Lung (tissue), 12 donors: ENCODE data around the gene COLQ. TPM values are rescaled to one million over a fixed set of nuclear protein-coding genes. Genes with fewer than 3 reads are reported as not detected.

Experiments
- ATAC-seq: fragments of 200-7000 bp; cut with Tn5 transposase; one replicate; pipeline ENCODE4 v1.9.1; 2020; ENCODE audit warnings: moderate number of reproducible peaks; ENCODE audit not compliant: insufficient read depth, low FRiP score
- DNase-seq, 3 donors: peaks; one replicate each; pipeline ENCODE4 v3.0.0-alpha.2; 2013 to 2017
- H3K27ac ChIP-seq, 2 donors: one replicate each; pipeline ENCODE4 v1.5.1; 2013; ENCODE audit warnings: mild to moderate bottlenecking in 2 of 2, moderate library complexity in 2 of 2, control low read depth in 1 of 2, inconsistent platforms in 1 of 2, low read depth in 1 of 2, low read length in 1 of 2
- H3K27me3 ChIP-seq, 3 donors: one replicate each; pipeline ENCODE4 v1.5.1; 2013; ENCODE audit warnings: low read length in 2 of 3; ENCODE audit not compliant: control insufficient read depth in 3 of 3, insufficient read depth in 3 of 3
- H3K36me3 ChIP-seq, 4 donors: one replicate each; pipeline ENCODE4 v1.5.1; 2013; ENCODE audit warnings: low read length in 4 of 4, mild to moderate bottlenecking in 1 of 4, moderate library complexity in 1 of 4; ENCODE audit not compliant: control insufficient read depth in 4 of 4, insufficient read depth in 4 of 4
- H3K4me1 ChIP-seq, 5 donors: one replicate each; pipeline ENCODE4 v1.5.1; 2013; ENCODE audit warnings: low read length in 5 of 5, mild to moderate bottlenecking in 2 of 5, moderate library complexity in 1 of 5; ENCODE audit not compliant: control insufficient read depth in 5 of 5, insufficient read depth in 5 of 5
- H3K4me3 ChIP-seq: one replicate; pipeline ENCODE4 v1.5.1; 2013; ENCODE audit warnings: mild to moderate bottlenecking, control low read depth, moderate library complexity
- H3K9ac ChIP-seq, 2 donors: one replicate each; pipeline ENCODE4 v1.5.1; 2013; ENCODE audit warnings: low read length in 2 of 2, control low read depth in 1 of 2; ENCODE audit not compliant: insufficient read depth in 1 of 2
- H3K9me3 ChIP-seq, 4 donors: one replicate each; pipeline ENCODE4 v1.5.1; 2013; ENCODE audit warnings: low read length in 3 of 4, mild to moderate bottlenecking in 1 of 4, moderate library complexity in 1 of 4; ENCODE audit not compliant: control insufficient read depth in 4 of 4, insufficient read depth in 3 of 4
- WGBS, 2 donors: extraction: QIAGEN DNeasy Blood & Tissue Kit; methylation state at CpG; one replicate each; pipeline ENCODE4 v1.1.7; 2013; 5-methylcytosine and 5-hydroxymethylcytosine counted together
- polyA plus RNA-seq, 2 donors: library from polyadenylated mRNA; stranded (reverse); fragments of 200-250 nt; gene quantifications; one replicate each; pipeline ENCODE4 v1.2.1, GENCODE V29; 2013
- total RNA-seq, 2 donors: library from RNA; depleted of rRNA in 1 of 2; stranded (reverse); fragments of >200 nt in 1 of 2; gene quantifications; one replicate each; pipeline ENCODE4 v1.2.1, GENCODE V29; 2014 to 2021
- TF ChIP-seq, protein P1 (sequence below): IDR thresholded peaks from 2 replicates; pipeline ENCODE4 v1.5.1; 2012; ENCODE audit warnings: mild to moderate bottlenecking; ENCODE audit errors: control extremely low read depth, extremely low read depth
- donor health status: control.
- donor health status: control.
- donor health status: Bipolar disorder and iron deficiency.
- donor health status: healthy.
- donor health status: DM: yes; HTN: yes; CAD: no.

Gene COLQ
- total and polyA plus RNA-seq, 4 donors, result 0.90 to 5.1 (median 1.9) TPM

DNA sequence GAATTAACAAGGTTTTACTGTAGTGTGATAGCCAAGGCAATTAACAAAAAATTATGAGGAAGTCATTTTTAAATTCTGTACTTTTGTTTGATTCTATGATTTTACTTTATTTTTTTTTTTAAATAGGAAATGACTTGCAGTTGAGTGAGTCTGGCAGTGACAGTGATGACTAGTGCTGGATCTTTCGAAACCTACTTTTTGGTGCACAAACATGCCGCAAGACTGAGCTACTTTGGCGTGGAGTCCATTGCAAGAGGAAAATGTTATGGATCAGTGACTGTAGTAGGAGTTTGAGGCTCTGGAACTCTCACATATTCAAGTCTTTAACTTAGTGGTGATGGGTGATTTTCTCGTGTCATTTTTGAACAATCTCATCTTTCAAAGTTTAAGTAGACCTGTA lies 82.5 kb downstream of the COLQ start:
- DNase-seq (no peak), ATAC-seq (no peak)
- no peak overlapping the region for H3K9ac ChIP-seq
- no peaks in the 10 kb centered on the region for H3K27me3 ChIP-seq
- TF ChIP-seq, protein P1, sequence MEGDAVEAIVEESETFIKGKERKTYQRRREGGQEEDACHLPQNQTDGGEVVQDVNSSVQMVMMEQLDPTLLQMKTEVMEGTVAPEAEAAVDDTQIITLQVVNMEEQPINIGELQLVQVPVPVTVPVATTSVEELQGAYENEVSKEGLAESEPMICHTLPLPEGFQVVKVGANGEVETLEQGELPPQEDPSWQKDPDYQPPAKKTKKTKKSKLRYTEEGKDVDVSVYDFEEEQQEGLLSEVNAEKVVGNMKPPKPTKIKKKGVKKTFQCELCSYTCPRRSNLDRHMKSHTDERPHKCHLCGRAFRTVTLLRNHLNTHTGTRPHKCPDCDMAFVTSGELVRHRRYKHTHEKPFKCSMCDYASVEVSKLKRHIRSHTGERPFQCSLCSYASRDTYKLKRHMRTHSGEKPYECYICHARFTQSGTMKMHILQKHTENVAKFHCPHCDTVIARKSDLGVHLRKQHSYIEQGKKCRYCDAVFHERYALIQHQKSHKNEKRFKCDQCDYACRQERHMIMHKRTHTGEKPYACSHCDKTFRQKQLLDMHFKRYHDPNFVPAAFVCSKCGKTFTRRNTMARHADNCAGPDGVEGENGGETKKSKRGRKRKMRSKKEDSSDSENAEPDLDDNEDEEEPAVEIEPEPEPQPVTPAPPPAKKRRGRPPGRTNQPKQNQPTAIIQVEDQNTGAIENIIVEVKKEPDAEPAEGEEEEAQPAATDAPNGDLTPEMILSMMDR, result no peak
- H3K27ac ChIP-seq, result no peak overlapping the region
- WGBS, 2 donors, result 57 to 78% methylated on average over 4 of the region's 4 CpGs
- no peak overlapping the region for H3K4me3 ChIP-seq
- H3K4me1 ChIP-seq, result peaks cover 0 to 6% (median 0%) of the 10 kb centered on the region in 5 donors
- no peaks in the 10 kb centered on the region for H3K9me3 ChIP-seq
- peaks cover 39 to 54% (median 46%) of the 10 kb centered on the region in 4 donors for H3K36me3 ChIP-seq

DNA sequence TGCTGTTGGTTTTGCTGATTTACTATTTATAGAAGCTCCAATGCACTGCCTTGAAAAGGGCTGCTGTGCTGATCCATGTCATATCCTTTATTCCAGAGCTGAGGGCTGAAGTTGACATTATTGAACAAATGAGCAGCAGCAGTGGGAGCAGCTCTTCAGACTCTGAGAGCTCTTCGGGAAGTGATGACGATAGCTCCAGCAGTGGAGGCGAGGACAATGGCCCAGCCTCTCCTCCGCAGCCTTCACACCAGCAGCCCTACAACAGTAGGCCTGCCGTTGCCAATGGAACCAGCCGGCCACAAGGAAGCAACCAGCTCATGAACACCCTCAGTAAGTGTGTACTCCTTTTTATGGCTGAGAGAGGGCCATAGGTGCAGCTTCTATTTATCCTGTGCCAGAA lies 85.3 kb downstream of the COLQ start:
- no peak overlapping the region for H3K4me3 ChIP-seq
- no peak for DNase-seq
- no peak for ATAC-seq
- H3K9me3 ChIP-seq, result no peaks in the 10 kb centered on the region
- no peaks in the 10 kb centered on the region for H3K27me3 ChIP-seq
- H3K9ac ChIP-seq, result no peak overlapping the region
- H3K4me1 ChIP-seq, result peaks cover 0 to 6% (median 0%) of the 10 kb centered on the region in 5 donors
- WGBS, 2 donors, result 96 to 97% methylated on average over 6 of the region's 6 CpGs
- H3K27ac ChIP-seq, result no peak overlapping the region
- peaks cover 34 to 59% (median 51%) of the 10 kb centered on the region in 4 donors for H3K36me3 ChIP-seq
- TF ChIP-seq, protein P1, result no peak

DNA sequence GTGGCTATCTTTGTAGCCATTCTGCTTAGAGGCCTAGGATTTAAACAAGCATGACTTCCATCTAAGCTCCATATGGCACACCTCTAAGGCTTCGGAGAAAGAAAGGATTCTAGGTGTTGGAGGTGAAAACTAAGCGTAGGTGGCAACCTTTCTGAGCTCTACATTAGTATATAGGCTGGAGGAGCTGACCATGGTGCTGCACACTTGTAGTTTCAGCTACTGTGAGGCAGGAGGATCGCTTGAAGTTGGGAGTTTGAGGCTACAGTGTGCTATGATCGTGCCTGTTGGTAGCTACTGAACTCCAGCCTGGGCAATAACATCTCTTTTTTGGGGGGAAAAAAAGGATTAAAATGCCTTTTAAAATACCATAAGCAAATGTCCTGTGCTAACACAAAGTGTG lies 86.8 kb downstream of the COLQ start:
- H3K36me3 ChIP-seq, result peaks cover 32 to 51% (median 41%) of the 10 kb centered on the region in 4 donors

More for the DNA sequence above, 86.8 kb downstream of the COLQ start:
- H3K27me3 ChIP-seq, result no peaks in the 10 kb centered on the region
- H3K27ac ChIP-seq, result no peak overlapping the region
- ATAC-seq, result no peak
- no peak overlapping the region for H3K4me3 ChIP-seq
- 97 to 98% methylated on average over 4 of the region's 4 CpGs for WGBS, 2 donors
- no peak overlapping the region for H3K9ac ChIP-seq
- H3K9me3 ChIP-seq, result no peaks in the 10 kb centered on the region
- TF ChIP-seq, protein P1, result no peak
- DNase-seq, result peak in 1 of 3 donors; percentile 1
- peaks cover 0 to 8% (median 0%) of the 10 kb centered on the region in 5 donors for H3K4me1 ChIP-seq
